Measurements from ENCODE around the gene STN1. TPM values are rescaled to one million over a fixed set of nuclear protein-coding genes. Genes with fewer than 3 reads are reported as not detected.

STN1 gene
- total and polyA plus RNA-seq, 9 of the 15 experiments (the other 6 are each of a cell fraction or from before 2014, with no cell fraction given) = 9.1 to 19.6 (median 13.8) TPM

- 0 out of 2 replicates have a peak, but pooled peaks have one; percentile 28 for TF ChIP-seq ZBTB40 (IDR thresholded peaks at IDR 0.05)
- TF ChIP-seq ZBTB40 (CRISPR knock-in tag; IDR thresholded peaks at IDR 0.05) = no peak
- TF ChIP-seq CCNT2 (IDR thresholded peaks at IDR 0.05; ENCODE audit: borderline replicate concordance, extremely low read depth, insufficient read length, low read depth, low read length) = peak; percentile 42
- TF ChIP-seq CREM (IDR thresholded peaks at IDR 0.05; ENCODE audit: low read depth) = no peak
- TF ChIP-seq PURB (CRISPR knock-in tag; IDR thresholded peaks at IDR 0.05; ENCODE audit: low read depth) = no peak
- peak; percentile 29 for TF ChIP-seq EGR1 (conservative IDR thresholded peaks at IDR 0.05)
- peak; percentile 54 for TF ChIP-seq ARID4B (CRISPR knock-in tag; IDR thresholded peaks at IDR 0.05)
- TF ChIP-seq CCAR2 (IDR thresholded peaks at IDR 0.05; ENCODE audit: low read depth, low read length) = no peak
- TF ChIP-seq ZNF785 (CRISPR knock-in tag; IDR thresholded peaks at IDR 0.05) = no peak
- TF ChIP-seq RUNX1 (IDR thresholded peaks at IDR 0.05; ENCODE audit: low read depth) = no peak
- no peak for TF ChIP-seq FOSL1 (tag; conservative IDR thresholded peaks at IDR 0.05)
- no peak for TF ChIP-seq KDM4B (IDR thresholded peaks at IDR 0.05; ENCODE audit: borderline replicate concordance in 2 of 2, low read depth in 1 of 2)
- no peak for TF ChIP-seq SNAPC5 (CRISPR knock-in tag; IDR thresholded peaks at IDR 0.05)
- TF ChIP-seq SIX5 (IDR thresholded peaks at IDR 0.05; ENCODE audit: borderline replicate concordance in 1 of 2, insufficient read depth in 1 of 2, low read depth in 1 of 2, low read length in 2 of 2) = no peak
Measured at GRCh38 chr10:103966671-103967447, 48.9 kb upstream of the STN1 start, which contains the start of gene SLK (continued).

Measured in K562 (cell line).